ENCODE measurements around the gene GLCE. TPM values are rescaled to one million over a fixed set of nuclear protein-coding genes. Genes with fewer than 3 reads are reported as not detected.

The GLCE gene
- 16.5 and 17.0 TPM in 2 replicates for total RNA-seq (2012; rRNA removed)

DNA sequence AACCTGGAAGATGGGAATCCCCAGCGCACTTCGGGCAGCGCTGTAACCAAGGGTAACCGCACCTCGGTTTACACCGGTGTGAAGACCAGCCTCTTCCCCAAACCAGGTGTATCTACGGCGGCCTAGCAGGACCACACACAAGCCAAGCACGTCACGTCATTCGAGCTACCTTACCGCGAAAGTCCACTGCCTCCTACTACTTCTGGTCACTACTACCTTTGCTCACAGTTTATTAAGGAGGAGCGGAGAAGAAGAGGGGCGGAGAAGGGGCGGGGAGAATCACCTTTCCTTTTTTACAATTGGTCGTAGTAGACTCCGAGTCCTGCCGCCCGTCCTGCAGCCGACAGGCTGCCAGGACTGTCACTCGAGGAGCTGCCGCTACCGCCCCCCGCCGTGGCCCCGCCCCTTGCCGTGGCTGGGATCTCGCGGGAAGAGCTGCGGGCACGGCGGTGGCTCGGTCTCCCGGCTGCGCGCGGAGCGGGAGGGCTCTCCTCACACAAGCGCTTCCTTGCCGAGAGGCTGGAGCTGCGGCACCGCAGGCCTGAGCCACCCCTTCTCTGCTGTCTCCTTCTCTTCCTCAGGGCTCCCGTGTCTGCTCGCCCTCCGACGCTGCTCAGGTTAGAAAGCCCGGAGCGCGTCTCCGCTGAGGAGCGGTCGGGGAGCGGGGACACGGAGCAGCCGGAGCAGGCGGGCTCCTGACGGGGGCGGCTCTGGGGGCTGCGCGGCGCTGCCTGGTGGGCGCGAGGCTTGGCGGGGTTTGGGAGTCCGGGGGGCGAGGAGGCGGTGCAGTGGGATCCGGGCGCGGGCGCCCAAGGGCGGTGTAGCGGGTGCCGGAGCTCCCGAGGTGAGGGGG is at the start of gene GLCE:
TSS of gene GLCE (plus strand) at position 495 of the 853 bp plus-strand sequence. CDS start 95,172 bp downstream, outside the sequence.
- Histone ChIP-seq H3K9ac (ENCODE audit: low read depth, low read length) (peak within 1 kb of the TSS; percentile 91), H3K36me3 (ENCODE audit: insufficient read depth, low read length) (no peaks in the 10 kb centered on the region), H3K27me3 (ENCODE audit: control insufficient read depth, insufficient read depth, low read length) (no peaks in the 10 kb centered on the region), H3K4me2 (ENCODE audit: low read length) (peak within 1 kb of the TSS; percentile 93), H3K4me1 (ENCODE audit: control insufficient read depth, insufficient read depth, low read length) (peaks cover 9% of the 10 kb centered on the region), H3K9me3 (replicated peaks; ENCODE audit: low read length) (no peaks in the 10 kb centered on the region), H3K4me3 (ENCODE audit: low read length) (peak within 1 kb of the TSS; percentile 94)

GRCh38 chr15:69114331-69114928 is 46.0 kb upstream of the GLCE start:
- H3K4me1 ChIP-seq (ENCODE audit: control insufficient read depth, insufficient read depth, low read length): peaks cover 13% of the 10 kb centered on the region
- no peak overlapping the region for H3K4me2 ChIP-seq (ENCODE audit: low read length)
- H3K4me3 ChIP-seq (ENCODE audit: low read length): no peak overlapping the region
- no peaks in the 10 kb centered on the region for H3K36me3 ChIP-seq (ENCODE audit: insufficient read depth, low read length)
- H3K27me3 ChIP-seq (ENCODE audit: control insufficient read depth, insufficient read depth, low read length): peaks cover 47% of the 10 kb centered on the region
- no peaks in the 10 kb centered on the region for H3K9me3 ChIP-seq (replicated peaks; ENCODE audit: low read length)
- no peak overlapping the region for H3K9ac ChIP-seq (ENCODE audit: low read depth, low read length)

DNA sequence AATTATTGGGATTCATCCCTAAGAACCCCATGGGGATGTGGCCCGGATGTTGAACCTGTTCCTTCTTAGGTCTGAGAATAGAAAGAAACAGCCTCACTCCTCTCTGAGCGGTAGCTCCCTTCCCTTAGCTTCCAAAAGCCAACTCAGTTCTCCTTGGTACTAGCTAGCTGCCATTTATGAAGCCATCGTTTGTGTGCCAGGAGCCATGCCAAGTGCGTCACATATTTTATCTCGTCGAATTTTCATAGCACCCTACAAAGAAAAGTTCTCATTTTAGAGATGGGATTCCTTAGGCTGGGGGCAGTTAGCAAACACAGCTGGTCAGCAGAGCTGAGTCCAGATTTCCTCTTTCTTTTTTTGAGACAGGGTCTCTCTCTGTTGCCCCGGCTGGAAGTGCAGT is 45.4 kb upstream of the GLCE start:
- Histone ChIP-seq H3K9ac (ENCODE audit: low read depth, low read length) (no peak overlapping the region), H3K4me3 (ENCODE audit: low read length) (no peak overlapping the region), H3K36me3 (ENCODE audit: insufficient read depth, low read length) (no peaks in the 10 kb centered on the region), H3K4me1 (ENCODE audit: control insufficient read depth, insufficient read depth, low read length) (peaks cover 13% of the 10 kb centered on the region), H3K9me3 (replicated peaks; ENCODE audit: low read length) (no peaks in the 10 kb centered on the region), H3K4me2 (ENCODE audit: low read length) (no peak overlapping the region), H3K27me3 (ENCODE audit: control insufficient read depth, insufficient read depth, low read length) (peaks cover 50% of the 10 kb centered on the region)

GRCh38 chr15:69116391-69116790 is 44.0 kb upstream of the GLCE start:
- Histone ChIP-seq H3K36me3 (ENCODE audit: insufficient read depth, low read length) (no peaks in the 10 kb centered on the region), H3K4me1 (ENCODE audit: control insufficient read depth, insufficient read depth, low read length) (peaks cover 13% of the 10 kb centered on the region), H3K27me3 (ENCODE audit: control insufficient read depth, insufficient read depth, low read length) (peaks cover 50% of the 10 kb centered on the region), H3K9me3 (replicated peaks; ENCODE audit: low read length) (no peaks in the 10 kb centered on the region), H3K4me3 (ENCODE audit: low read length) (no peak overlapping the region), H3K9ac (ENCODE audit: low read depth, low read length) (no peak overlapping the region), H3K4me2 (ENCODE audit: low read length) (no peak overlapping the region)

DNA sequence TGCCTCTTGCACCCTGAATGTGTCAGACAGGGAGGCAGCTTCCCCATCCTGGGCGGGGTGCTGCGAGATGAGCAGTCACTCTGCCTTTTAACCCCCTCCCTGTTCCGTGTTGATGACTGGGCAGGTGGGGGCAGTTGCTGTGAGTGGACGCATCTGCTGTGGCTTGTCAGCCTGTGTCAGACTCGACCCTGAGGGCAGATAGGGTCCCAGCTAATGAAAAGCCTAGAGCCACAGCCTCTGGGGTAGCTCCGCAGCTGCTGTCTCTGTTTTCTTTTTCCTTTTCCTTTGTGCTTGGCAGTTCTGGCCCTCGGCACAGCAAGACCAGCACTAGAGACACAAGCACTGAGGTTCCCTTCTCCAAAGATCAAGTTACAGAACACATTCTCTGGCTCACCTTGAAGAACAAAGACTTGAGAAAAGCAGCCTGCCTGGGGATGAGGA is 43.0 kb upstream of the GLCE start:
- Histone ChIP-seq H3K4me3 (ENCODE audit: low read length) (no peak overlapping the region), H3K9ac (ENCODE audit: low read depth, low read length) (peak overlapping the region; percentile 37), H3K36me3 (ENCODE audit: insufficient read depth, low read length) (no peaks in the 10 kb centered on the region), H3K4me1 (ENCODE audit: control insufficient read depth, insufficient read depth, low read length) (peaks cover 13% of the 10 kb centered on the region), H3K27me3 (ENCODE audit: control insufficient read depth, insufficient read depth, low read length) (peaks cover 46% of the 10 kb centered on the region), H3K4me2 (ENCODE audit: low read length) (peak overlapping the region; percentile 52), H3K9me3 (replicated peaks; ENCODE audit: low read length) (no peaks in the 10 kb centered on the region)

DNA sequence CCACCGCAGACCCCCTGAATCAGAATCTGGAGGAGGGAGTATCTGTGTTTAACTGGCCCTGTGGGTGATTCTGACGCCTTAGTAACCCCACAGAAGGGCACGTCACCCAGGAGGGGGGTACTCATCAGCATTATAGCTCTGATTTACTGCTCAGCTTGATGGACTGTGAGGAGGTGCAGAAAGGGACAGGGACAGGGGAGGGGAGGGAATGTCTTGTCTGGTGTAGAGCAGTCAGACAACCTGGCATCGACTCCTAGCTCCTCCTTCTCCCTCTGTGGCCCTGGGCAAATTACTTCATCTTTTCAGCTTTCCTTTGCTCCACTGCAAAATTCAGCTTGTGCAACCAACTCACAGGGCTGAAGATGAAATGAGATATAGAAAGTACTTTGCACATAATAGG is 42.3 kb upstream of the GLCE start:
- H3K9me3 ChIP-seq (replicated peaks; ENCODE audit: low read length): no peaks in the 10 kb centered on the region
- H3K27me3 ChIP-seq (ENCODE audit: control insufficient read depth, insufficient read depth, low read length): peaks cover 46% of the 10 kb centered on the region
- no peak overlapping the region for H3K4me3 ChIP-seq (ENCODE audit: low read length)
- peak overlapping the region; percentile 52 for H3K4me2 ChIP-seq (ENCODE audit: low read length)
- H3K4me1 ChIP-seq (ENCODE audit: control insufficient read depth, insufficient read depth, low read length): peaks cover 13% of the 10 kb centered on the region
- no peaks in the 10 kb centered on the region for H3K36me3 ChIP-seq (ENCODE audit: insufficient read depth, low read length)
- H3K9ac ChIP-seq (ENCODE audit: low read depth, low read length): no peak overlapping the region

DNA sequence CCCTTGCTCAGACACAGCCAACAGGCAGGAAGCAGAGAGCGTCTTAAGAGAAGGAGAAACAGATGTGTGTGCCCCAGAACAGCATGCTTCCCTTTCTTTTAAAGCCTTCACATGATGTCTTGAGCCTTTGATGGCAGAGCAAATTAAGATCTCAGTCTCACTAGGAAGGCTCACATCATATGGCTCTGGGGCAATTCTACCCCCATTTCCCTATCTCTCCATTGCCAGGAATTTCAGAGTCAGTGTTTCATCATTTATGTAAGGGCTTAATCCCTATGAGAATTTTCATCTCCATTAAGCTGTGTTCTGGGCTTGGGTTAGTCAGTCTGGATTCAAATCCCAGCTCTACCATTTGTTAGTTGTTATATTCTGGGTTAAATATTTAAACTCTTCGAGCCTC is 41.4 kb upstream of the GLCE start:
- Histone ChIP-seq H3K27me3 (ENCODE audit: control insufficient read depth, insufficient read depth, low read length) (peaks cover 53% of the 10 kb centered on the region), H3K9me3 (replicated peaks; ENCODE audit: low read length) (no peaks in the 10 kb centered on the region), H3K4me1 (ENCODE audit: control insufficient read depth, insufficient read depth, low read length) (peaks cover 13% of the 10 kb centered on the region), H3K4me3 (ENCODE audit: low read length) (no peak overlapping the region), H3K9ac (ENCODE audit: low read depth, low read length) (no peak overlapping the region), H3K4me2 (ENCODE audit: low read length) (no peak overlapping the region), H3K36me3 (ENCODE audit: insufficient read depth, low read length) (no peaks in the 10 kb centered on the region)

- Histone ChIP-seq H3K4me2 (ENCODE audit: low read length) (no peak overlapping the region), H3K9me3 (replicated peaks; ENCODE audit: low read length) (no peaks in the 10 kb centered on the region), H3K4me3 (ENCODE audit: low read length) (no peak overlapping the region), H3K4me1 (ENCODE audit: control insufficient read depth, insufficient read depth, low read length) (peaks cover 13% of the 10 kb centered on the region), H3K36me3 (ENCODE audit: insufficient read depth, low read length) (no peaks in the 10 kb centered on the region), H3K9ac (ENCODE audit: low read depth, low read length) (no peak overlapping the region), H3K27me3 (ENCODE audit: control insufficient read depth, insufficient read depth, low read length) (peaks cover 49% of the 10 kb centered on the region)
These were observed 40.6 kb upstream of the GLCE start for GRCh38 chr15:69119683-69120395.

DNA sequence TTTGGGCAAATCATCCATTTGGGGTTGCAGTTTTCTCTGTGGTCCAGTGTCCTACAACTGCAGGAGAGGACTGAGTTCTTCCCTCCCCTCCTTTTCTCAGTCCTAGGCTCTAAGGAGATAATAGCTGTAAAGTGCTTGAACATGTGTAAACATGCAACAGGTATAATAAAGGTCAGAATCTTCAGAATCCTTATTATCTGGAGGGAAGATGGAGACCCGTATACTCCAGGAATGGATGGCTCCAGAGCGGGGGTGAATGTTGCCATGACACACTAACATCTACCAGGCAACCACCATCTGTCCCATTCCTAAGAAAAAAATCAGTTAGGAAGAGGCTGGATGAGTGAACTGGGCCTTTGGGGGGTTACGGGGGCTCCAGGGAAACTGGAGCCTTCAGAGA is 39.7 kb upstream of the GLCE start:
- no peak overlapping the region for H3K9ac ChIP-seq (ENCODE audit: low read depth, low read length)
- H3K4me3 ChIP-seq (ENCODE audit: low read length): no peak overlapping the region
- no peaks in the 10 kb centered on the region for H3K36me3 ChIP-seq (ENCODE audit: insufficient read depth, low read length)
- H3K9me3 ChIP-seq (replicated peaks; ENCODE audit: low read length): no peaks in the 10 kb centered on the region
- peaks cover 13% of the 10 kb centered on the region for H3K4me1 ChIP-seq (ENCODE audit: control insufficient read depth, insufficient read depth, low read length)
- H3K27me3 ChIP-seq (ENCODE audit: control insufficient read depth, insufficient read depth, low read length): peaks cover 43% of the 10 kb centered on the region
- no peak overlapping the region for H3K4me2 ChIP-seq (ENCODE audit: low read length)

- Histone ChIP-seq H3K27me3 (ENCODE audit: control insufficient read depth, insufficient read depth, low read length) (peaks cover 37% of the 10 kb centered on the region), H3K4me1 (ENCODE audit: control insufficient read depth, insufficient read depth, low read length) (peaks cover 13% of the 10 kb centered on the region), H3K9me3 (replicated peaks; ENCODE audit: low read length) (no peaks in the 10 kb centered on the region), H3K4me2 (ENCODE audit: low read length) (no peak overlapping the region), H3K36me3 (ENCODE audit: insufficient read depth, low read length) (no peaks in the 10 kb centered on the region), H3K4me3 (ENCODE audit: low read length) (no peak overlapping the region), H3K9ac (ENCODE audit: low read depth, low read length) (no peak overlapping the region)
These were observed 39.1 kb upstream of the GLCE start for GRCh38 chr15:69121198-69121828.

GRCh38 chr15:69125236-69125635 is 35.2 kb upstream of the GLCE start:
- Histone ChIP-seq H3K4me3 (ENCODE audit: low read length) (no peak overlapping the region), H3K27me3 (ENCODE audit: control insufficient read depth, insufficient read depth, low read length) (peaks cover 10% of the 10 kb centered on the region), H3K4me1 (ENCODE audit: control insufficient read depth, insufficient read depth, low read length) (peaks cover 8% of the 10 kb centered on the region), H3K4me2 (ENCODE audit: low read length) (no peak overlapping the region), H3K36me3 (ENCODE audit: insufficient read depth, low read length) (no peaks in the 10 kb centered on the region), H3K9ac (ENCODE audit: low read depth, low read length) (no peak overlapping the region), H3K9me3 (replicated peaks; ENCODE audit: low read length) (no peaks in the 10 kb centered on the region)
